CD14-positive monocyte (primary cell): ENCODE data around the gene NHLH2. TPM values are rescaled to one million over a fixed set of nuclear protein-coding genes. Genes with fewer than 3 reads are reported as not detected.

Experiments used
- DNase-seq, 3 donors: peaks; one replicate each; pipeline ENCODE4 v3.0.0-alpha.2; 2011 to 2022
- H2AFZ ChIP-seq: 2 replicates; pipeline ENCODE4 v1.6.0; 2012; ENCODE audit warnings: mild to moderate bottlenecking, low read depth, low read length, inconsistent platforms; ENCODE audit not compliant: insufficient read depth, poor library complexity, severe bottlenecking
- H3K27ac ChIP-seq, 2 donors: 1 replicate in 1 of 2; 2 replicates in 1 of 2; pipeline ENCODE4 v1.5.1; 2012 to 2013; ENCODE audit warnings: low read length in 2 of 2, control low read depth in 1 of 2, inconsistent platforms in 1 of 2, low read depth in 1 of 2, mild to moderate bottlenecking in 1 of 2
- H3K27me3 ChIP-seq, 2 donors: one replicate each; pipeline versions ENCODE4 v1.6.0 to v1.6.1; 2011 to 2013; ENCODE audit warnings: low read length in 2 of 2; ENCODE audit not compliant: control insufficient read depth in 2 of 2, insufficient read depth in 2 of 2
- H3K36me3 ChIP-seq, 2 donors: replicated peaks in 1 of 2; 1 replicate in 1 of 2; 2 replicates in 1 of 2; pipeline versions ENCODE4 v1.5.1 to v1.6.1; 2012 to 2013; ENCODE audit warnings: low read length in 2 of 2, control low read depth in 1 of 2, inconsistent platforms in 1 of 2, mild to moderate bottlenecking in 1 of 2; ENCODE audit not compliant: insufficient read depth in 2 of 2, control insufficient read depth in 1 of 2
- H3K4me1 ChIP-seq, 2 donors: 1 replicate in 1 of 2; 2 replicates in 1 of 2; pipeline versions ENCODE4 v1.5.1 to v1.6.1; 2012 to 2013; ENCODE audit warnings: low read length in 2 of 2, control low read depth in 1 of 2, inconsistent platforms in 1 of 2, mild to moderate bottlenecking in 1 of 2, moderate library complexity in 1 of 2; ENCODE audit not compliant: insufficient read depth in 2 of 2, control insufficient read depth in 1 of 2
- H3K4me2 ChIP-seq: replicated peaks from 2 replicates; pipeline ENCODE3; 2012; ENCODE audit warnings: low read length, moderate library complexity, mild to moderate bottlenecking; ENCODE audit not compliant: poor library complexity, severe bottlenecking; ENCODE audit errors: extremely low read depth
- H3K4me3 ChIP-seq, 3 experiments: fragments of 200-600 bp in 1 of 3; sonication (generic) in 1 of 3; replicated peaks in 1 of 3; 1 replicate in 2 of 3; 2 replicates in 1 of 3; pipeline ENCODE4 v1.5.1; 2011 to 2013; ENCODE audit warnings: low read length in 3 of 3, mild to moderate bottlenecking in 3 of 3, control low read depth in 2 of 3, low read depth in 2 of 3, inconsistent platforms in 1 of 3, moderate library complexity in 1 of 3
- H3K79me2 ChIP-seq: 2 replicates; pipeline ENCODE4 v1.6.0; 2012; ENCODE audit warnings: mild to moderate bottlenecking, control low read depth, inconsistent platforms, low read length, moderate library complexity; ENCODE audit not compliant: insufficient read depth
- H3K9ac ChIP-seq: 2 replicates; pipeline ENCODE4 v1.6.0; 2017; ENCODE audit warnings: low read length, mild to moderate bottlenecking; ENCODE audit not compliant: insufficient read depth, poor library complexity, severe bottlenecking
- H3K9me3 ChIP-seq, 2 donors: replicated peaks in 1 of 2; 1 replicate in 1 of 2; 2 replicates in 1 of 2; pipeline versions ENCODE4 v1.5.1 to v1.6.1; 2012 to 2013; ENCODE audit warnings: low read length in 2 of 2, control low read depth in 1 of 2; ENCODE audit not compliant: control insufficient read depth in 1 of 2, insufficient read depth in 1 of 2
- H4K20me1 ChIP-seq: 2 replicates; pipeline ENCODE4 v1.6.0; 2012; ENCODE audit warnings: mild to moderate bottlenecking, low read length, control low read depth, moderate library complexity; ENCODE audit not compliant: insufficient read depth
- H3K27ac Mint-ChIP-seq, 7 donors: one replicate each; pipeline ENCODE4 v1.8.0; 2020; ENCODE audit warnings: mild to moderate bottlenecking in 7 of 7, mixed read lengths in 7 of 7, moderate library complexity in 6 of 7, inconsistent platforms in 2 of 7
- H3K27me3 Mint-ChIP-seq, 3 donors: one replicate each; pipeline ENCODE4 v1.8.0; 2021 to 2022; ENCODE audit warnings: low read depth in 3 of 3, mild to moderate bottlenecking in 3 of 3, mixed read lengths in 3 of 3, moderate library complexity in 3 of 3, inconsistent platforms in 1 of 3
- H3K36me3 Mint-ChIP-seq, 2 donors: one replicate each; pipeline ENCODE4 v1.8.0; 2020; ENCODE audit warnings: mixed read lengths in 2 of 2, inconsistent platforms in 1 of 2, mild to moderate bottlenecking in 1 of 2
- H3K4me1 Mint-ChIP-seq: one replicate; pipeline ENCODE4 v1.8.0; 2020; ENCODE audit warnings: mild to moderate bottlenecking, mixed read lengths
- H3K4me3 Mint-ChIP-seq, 2 donors: one replicate each; pipeline ENCODE4 v1.8.0; 2020; ENCODE audit warnings: mild to moderate bottlenecking in 2 of 2, mixed read lengths in 2 of 2, moderate library complexity in 1 of 2
- H3K9me3 Mint-ChIP-seq, 7 donors: one replicate each; pipeline ENCODE4 v1.8.0; 2020 to 2022; ENCODE audit warnings: mixed read lengths in 7 of 7, mild to moderate bottlenecking in 6 of 7, moderate library complexity in 6 of 7, inconsistent platforms in 2 of 7
- CTCF ChIP-seq: fragments of 200-600 bp; IDR thresholded peaks from one replicate; pipeline ENCODE4 v1.8.0; 2022; ENCODE audit warnings: antibody characterized with exemption, mild to moderate bottlenecking
- WGBS: methylation state at CpG from one replicate; pipeline ENCODE4 v1.1.5; 2013; ENCODE audit warnings: missing lambda C conversion rate; ENCODE audit not compliant: insufficient coverage; 5-methylcytosine and 5-hydroxymethylcytosine counted together
- intact Hi-C, 2 donors: fragments of 100-400 bp; cut with micrococcal nuclease; formaldehyde crosslinking; loops; one replicate each; pipeline versions ENCODE4 v1.15.0 to v1.15.1; 2023
- polyA plus RNA-seq, 3 donors: library from polyadenylated mRNA; depleted of rRNA in 1 of 3; unstranded in 2 of 3; stranded (reverse) in 1 of 3; fragments of 300-500 nt in 2 of 3; fragments of >200 nt in 1 of 3; fragmentation: Illumina TruSeq in 2 of 3; gene quantifications; 1 replicate in 2 of 3; 2 replicates in 1 of 3; pipeline ENCODE4 v1.2.3, GENCODE V29; 2012 to 2021

The NHLH2 gene
- polyA plus RNA-seq, 3 donors, result 0.03 TPM; not detected in 2

GRCh38 chr1:115854005-115854404 lies 13.1 kb upstream of the NHLH2 start:
- H3K9me3 ChIP-seq, result peaks cover 4% of the 10 kb centered on the region in 2 donors
- intact Hi-C loops, result no loop called here
- Mint-ChIP-seq H3K36me3 (no peaks in the 10 kb centered on the region), H3K4me1 (no peaks in the 10 kb centered on the region), H3K9me3 (peaks cover 4 to 12% (median 9%) of the 10 kb centered on the region in 7 donors), H3K4me3 (no peak overlapping the region), H3K27me3 (peaks cover 5 to 23% (median 12%) of the 10 kb centered on the region in 3 donors), H3K27ac (no peak overlapping the region)
- no peaks in the 10 kb centered on the region for H3K4me1 ChIP-seq
- no peaks in the 10 kb centered on the region for H3K79me2 ChIP-seq
- DNase-seq, result no peak
- WGBS, result no CpG with 5 or more reads among the region's 2 CpGs
- H3K4me3 ChIP-seq, result no peak overlapping the region
- H3K27ac ChIP-seq, result no peak overlapping the region
- H3K9ac ChIP-seq, result no peak overlapping the region
- no peaks in the 10 kb centered on the region for H4K20me1 ChIP-seq
- H2AFZ ChIP-seq, result no peak overlapping the region
- TF ChIP-seq CTCF, result no peak
- H3K4me2 ChIP-seq, result no peak overlapping the region
- H3K36me3 ChIP-seq, result no peaks in the 10 kb centered on the region
- H3K27me3 ChIP-seq, result peaks cover 1 to 11% of the 10 kb centered on the region in 2 donors

GRCh38 chr1:115850937-115851336 lies 10.0 kb upstream of the NHLH2 start:
- intact Hi-C loops, result no loop called here
- Histone ChIP-seq H3K27ac (no peak overlapping the region), H3K79me2 (no peaks in the 10 kb centered on the region), H3K4me3 (no peak overlapping the region), H3K4me2 (no peak overlapping the region), H3K9ac (no peak overlapping the region), H3K27me3 (peaks cover 12 to 34% of the 10 kb centered on the region in 2 donors), H4K20me1 (no peaks in the 10 kb centered on the region), H3K4me1 (no peaks in the 10 kb centered on the region), H3K36me3 (no peaks in the 10 kb centered on the region), H2AFZ (no peak overlapping the region), H3K9me3 (peaks cover 4% of the 10 kb centered on the region in 2 donors)
- Mint-ChIP-seq H3K27ac (no peak overlapping the region), H3K36me3 (no peaks in the 10 kb centered on the region), H3K4me1 (no peaks in the 10 kb centered on the region), H3K27me3 (peaks cover 13 to 31% (median 17%) of the 10 kb centered on the region in 3 donors), H3K4me3 (no peak overlapping the region), H3K9me3 (peaks cover 4 to 12% (median 9%) of the 10 kb centered on the region in 7 donors)
- WGBS, result no CpG with 5 or more reads among the region's 2 CpGs
- TF ChIP-seq CTCF, result no peak
- no peak for DNase-seq
